ENCODE data around the gene TIMM17B.

DNA sequence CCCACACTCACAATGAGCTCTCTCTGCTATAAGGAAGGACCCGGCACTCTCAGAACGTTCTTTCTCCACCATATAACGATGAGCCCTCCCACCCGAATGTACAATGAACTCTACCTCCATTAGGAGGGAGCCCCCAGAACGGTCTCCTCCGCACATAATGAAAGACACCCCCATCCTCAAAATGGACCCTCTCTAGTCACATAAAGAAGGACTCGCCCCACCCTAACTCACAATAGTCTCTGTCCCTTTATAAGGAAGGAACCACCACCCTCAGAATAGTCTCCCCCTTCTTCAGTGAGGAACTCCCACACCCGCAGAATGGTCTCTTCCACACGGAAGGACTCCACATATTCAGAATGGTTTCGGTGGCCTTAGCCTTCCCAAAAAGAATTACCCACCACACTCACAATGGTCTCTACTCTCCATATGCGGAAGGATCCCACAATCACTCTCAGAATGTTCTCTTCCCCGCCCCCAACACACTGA lies 13.4 kb upstream of the TIMM17B start:
- TF ChIP-seq EP300 (IDR thresholded peaks at IDR 0.05; ENCODE audit: borderline replicate concordance) (no peak), FOXM1 (IDR thresholded peaks at IDR 0.05; ENCODE audit: borderline replicate concordance, low read depth) (no peak), CREB1 (IDR thresholded peaks at IDR 0.05; ENCODE audit: low read depth) (no peak), CEBPB (IDR thresholded peaks at IDR 0.05) (no peak), TCF12 (IDR thresholded peaks at IDR 0.05; ENCODE audit: low read depth) (no peak), TAF1 (IDR thresholded peaks at IDR 0.05; ENCODE audit: low read depth) (no peak)
- TF ChIP-seq, protein P1, sequence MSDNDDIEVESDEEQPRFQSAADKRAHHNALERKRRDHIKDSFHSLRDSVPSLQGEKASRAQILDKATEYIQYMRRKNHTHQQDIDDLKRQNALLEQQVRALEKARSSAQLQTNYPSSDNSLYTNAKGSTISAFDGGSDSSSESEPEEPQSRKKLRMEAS (IDR thresholded peaks at IDR 0.05) = no peak
- TF ChIP-seq, protein P2, sequence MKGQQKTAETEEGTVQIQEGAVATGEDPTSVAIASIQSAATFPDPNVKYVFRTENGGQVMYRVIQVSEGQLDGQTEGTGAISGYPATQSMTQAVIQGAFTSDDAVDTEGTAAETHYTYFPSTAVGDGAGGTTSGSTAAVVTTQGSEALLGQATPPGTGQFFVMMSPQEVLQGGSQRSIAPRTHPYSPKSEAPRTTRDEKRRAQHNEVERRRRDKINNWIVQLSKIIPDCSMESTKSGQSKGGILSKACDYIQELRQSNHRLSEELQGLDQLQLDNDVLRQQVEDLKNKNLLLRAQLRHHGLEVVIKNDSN (IDR thresholded peaks at IDR 0.05) = no peak
- TF ChIP-seq, protein P3, sequence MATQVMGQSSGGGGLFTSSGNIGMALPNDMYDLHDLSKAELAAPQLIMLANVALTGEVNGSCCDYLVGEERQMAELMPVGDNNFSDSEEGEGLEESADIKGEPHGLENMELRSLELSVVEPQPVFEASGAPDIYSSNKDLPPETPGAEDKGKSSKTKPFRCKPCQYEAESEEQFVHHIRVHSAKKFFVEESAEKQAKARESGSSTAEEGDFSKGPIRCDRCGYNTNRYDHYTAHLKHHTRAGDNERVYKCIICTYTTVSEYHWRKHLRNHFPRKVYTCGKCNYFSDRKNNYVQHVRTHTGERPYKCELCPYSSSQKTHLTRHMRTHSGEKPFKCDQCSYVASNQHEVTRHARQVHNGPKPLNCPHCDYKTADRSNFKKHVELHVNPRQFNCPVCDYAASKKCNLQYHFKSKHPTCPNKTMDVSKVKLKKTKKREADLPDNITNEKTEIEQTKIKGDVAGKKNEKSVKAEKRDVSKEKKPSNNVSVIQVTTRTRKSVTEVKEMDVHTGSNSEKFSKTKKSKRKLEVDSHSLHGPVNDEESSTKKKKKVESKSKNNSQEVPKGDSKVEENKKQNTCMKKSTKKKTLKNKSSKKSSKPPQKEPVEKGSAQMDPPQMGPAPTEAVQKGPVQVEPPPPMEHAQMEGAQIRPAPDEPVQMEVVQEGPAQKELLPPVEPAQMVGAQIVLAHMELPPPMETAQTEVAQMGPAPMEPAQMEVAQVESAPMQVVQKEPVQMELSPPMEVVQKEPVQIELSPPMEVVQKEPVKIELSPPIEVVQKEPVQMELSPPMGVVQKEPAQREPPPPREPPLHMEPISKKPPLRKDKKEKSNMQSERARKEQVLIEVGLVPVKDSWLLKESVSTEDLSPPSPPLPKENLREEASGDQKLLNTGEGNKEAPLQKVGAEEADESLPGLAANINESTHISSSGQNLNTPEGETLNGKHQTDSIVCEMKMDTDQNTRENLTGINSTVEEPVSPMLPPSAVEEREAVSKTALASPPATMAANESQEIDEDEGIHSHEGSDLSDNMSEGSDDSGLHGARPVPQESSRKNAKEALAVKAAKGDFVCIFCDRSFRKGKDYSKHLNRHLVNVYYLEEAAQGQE (IDR thresholded peaks at IDR 0.05; ENCODE audit: low read depth) = no peak
